ENCODE measurements around the gene TBC1D30. TPM values are rescaled to one million over a fixed set of nuclear protein-coding genes. Genes with fewer than 3 reads are reported as not detected.

The TBC1D30 gene
- total RNA-seq, 4 donors from 2014 or later, result 3.2 to 14.8 (median 9.5) TPM

GRCh38 chr12:64813723-64814122 is 10.7 kb upstream of the TBC1D30 start:
- no peak for DNase-seq
- TF ChIP-seq CTCF (IDR thresholded peaks at IDR 0.05), result no peak
- no peak for TF ChIP-seq POLR2A (IDR thresholded peaks at IDR 0.05)
- H3K27ac ChIP-seq, result no peak overlapping the region
- H3K36me3 ChIP-seq, result no peaks in the 10 kb centered on the region
- no peaks in the 10 kb centered on the region for H3K4me1 ChIP-seq
- H3K27me3 ChIP-seq, result no peaks in the 10 kb centered on the region
- no peaks in the 10 kb centered on the region for H3K9me3 ChIP-seq
- intact Hi-C loops (cut with DNase I; ENCODE audit: low total_unique reads), result no loop called here
- no peak overlapping the region for H3K4me3 ChIP-seq

- no peak overlapping the region for H3K27ac ChIP-seq
- no peaks in the 10 kb centered on the region for H3K9me3 ChIP-seq
- H3K27me3 ChIP-seq, result no peaks in the 10 kb centered on the region
- no peaks in the 10 kb centered on the region for H3K36me3 ChIP-seq
- intact Hi-C loops (cut with DNase I; ENCODE audit: low total_unique reads), result no loop called here
- H3K4me3 ChIP-seq, result no peak overlapping the region
- TF ChIP-seq CTCF (IDR thresholded peaks at IDR 0.05) (no peak), POLR2A (IDR thresholded peaks at IDR 0.05) (no peak)
- DNase-seq, result no peak
- no peaks in the 10 kb centered on the region for H3K4me1 ChIP-seq
These were observed 10.0 kb upstream of the TBC1D30 start for GRCh38 chr12:64814432-64814831.

GRCh38 chr12:64819816-64820402 is 4.5 kb upstream of the TBC1D30 start:
- DNase-seq, result no peak
- no peak overlapping the region for H3K27ac ChIP-seq
- H3K4me1 ChIP-seq, result peaks cover 0 to 2% of the 10 kb centered on the region in 2 donors
- H3K4me3 ChIP-seq, result no peak overlapping the region
- H3K27me3 ChIP-seq, result no peaks in the 10 kb centered on the region
- peaks cover 0 to 3% of the 10 kb centered on the region in 2 donors for H3K9me3 ChIP-seq
- no peak for TF ChIP-seq CTCF (IDR thresholded peaks at IDR 0.05)
- no peak for TF ChIP-seq POLR2A (IDR thresholded peaks at IDR 0.05)
- no peaks in the 10 kb centered on the region for H3K36me3 ChIP-seq
- intact Hi-C loops (cut with DNase I; ENCODE audit: low total_unique reads), result no loop called here

- TF ChIP-seq POLR2A (IDR thresholded peaks at IDR 0.05) (no peak), CTCF (IDR thresholded peaks at IDR 0.05) (no peak)
- H3K4me3 ChIP-seq, result no peak overlapping the region
These were observed 3.9 kb upstream of the TBC1D30 start for GRCh38 chr12:64820593-64820992.

GRCh38 chr12:64821116-64821630 is 3.3 kb upstream of the TBC1D30 start:
- Histone ChIP-seq H3K9me3 (peaks cover 0 to 3% of the 10 kb centered on the region in 2 donors), H3K4me1 (peaks cover 0 to 11% of the 10 kb centered on the region in 2 donors), H3K27ac (no peak overlapping the region), H3K36me3 (no peaks in the 10 kb centered on the region), H3K27me3 (peaks cover 0 to under 1% of the 10 kb centered on the region in 2 donors), H3K4me3 (no peak overlapping the region)
- intact Hi-C loops (cut with DNase I; ENCODE audit: low total_unique reads), result no loop called here
- no peak for DNase-seq
- no peak for TF ChIP-seq POLR2A (IDR thresholded peaks at IDR 0.05)
- TF ChIP-seq CTCF (IDR thresholded peaks at IDR 0.05), result no peak

More at GRCh38 chr12:64820593-64820992, 3.9 kb upstream of the TBC1D30 start:
- Histone ChIP-seq H3K27me3 (no peaks in the 10 kb centered on the region), H3K36me3 (no peaks in the 10 kb centered on the region), H3K27ac (no peak overlapping the region), H3K4me1 (peaks cover 0 to 9% of the 10 kb centered on the region in 2 donors), H3K9me3 (peaks cover 0 to 3% of the 10 kb centered on the region in 2 donors)
- DNase-seq, result no peak
- intact Hi-C loops (cut with DNase I; ENCODE audit: low total_unique reads), result no loop called here
